AG04449 (cell line): Measurements from ENCODE around the gene FGF23.

Experiments used
- CTCF ChIA-PET: fragments of 350-600 bp; formaldehyde crosslinking; extraction: SDS; loops from one replicate; lab custom pipeline; 2021; ENCODE audit warnings: antibody characterized with exemption; lab: Yijun Ruan, JAX
- POLR2A ChIA-PET: fragments of 400-600, 350-600 bp; formaldehyde crosslinking; extraction: SDS; loops from one replicate; lab custom pipeline; 2020; ENCODE audit warnings: antibody characterized with exemption, inconsistent platforms; lab: Yijun Ruan, JAX
- DNase-seq: peaks from one replicate; pipeline ENCODE4 v3.0.0-alpha.2; 2010; ENCODE audit warnings: low read depth, low spot score
- H3K4me3 ChIP-seq: 2 replicates; pipeline ENCODE4 v1.5.1; 2011; ENCODE audit warnings: low read depth, mild to moderate bottlenecking, control low read depth, low read length
- TF ChIP-seq, protein P1 (sequence below): IDR thresholded peaks from one replicate; pipeline ENCODE4 v1.5.1; 2011; ENCODE audit warnings: mild to moderate bottlenecking, moderate library complexity, low read length, control low read depth, inconsistent platforms; ENCODE audit not compliant: insufficient read depth; ENCODE audit errors: missing control alignments

Gene FGF23

DNA sequence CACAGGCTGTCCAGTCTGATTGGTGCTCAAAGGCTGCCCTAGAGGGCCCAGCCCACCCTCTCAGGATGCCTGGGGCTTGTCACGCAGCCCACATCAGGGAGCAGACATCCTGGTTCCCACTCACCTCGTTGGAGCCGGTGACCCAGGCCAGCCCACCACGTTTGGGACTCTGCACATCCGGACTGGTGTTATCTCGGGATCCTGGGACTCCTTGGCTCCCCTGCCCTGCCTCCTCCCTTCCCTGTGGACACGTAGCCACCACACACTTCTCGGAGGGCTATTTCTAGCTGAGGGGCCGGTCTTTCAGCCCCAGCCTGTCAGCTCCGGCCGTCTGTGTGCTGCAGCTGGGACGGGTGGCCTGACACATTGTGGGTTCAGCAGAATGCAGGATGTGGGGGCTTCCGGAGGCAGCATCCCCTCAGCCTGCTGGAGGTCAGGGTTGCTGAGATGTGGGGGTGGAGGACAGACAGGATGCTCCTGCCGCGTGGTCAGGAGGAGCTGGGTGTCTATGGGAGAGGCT is 12.8 kb upstream of the FGF23 start:
- POLR2A ChIA-PET = no interaction called here
- TF ChIP-seq, protein P1, sequence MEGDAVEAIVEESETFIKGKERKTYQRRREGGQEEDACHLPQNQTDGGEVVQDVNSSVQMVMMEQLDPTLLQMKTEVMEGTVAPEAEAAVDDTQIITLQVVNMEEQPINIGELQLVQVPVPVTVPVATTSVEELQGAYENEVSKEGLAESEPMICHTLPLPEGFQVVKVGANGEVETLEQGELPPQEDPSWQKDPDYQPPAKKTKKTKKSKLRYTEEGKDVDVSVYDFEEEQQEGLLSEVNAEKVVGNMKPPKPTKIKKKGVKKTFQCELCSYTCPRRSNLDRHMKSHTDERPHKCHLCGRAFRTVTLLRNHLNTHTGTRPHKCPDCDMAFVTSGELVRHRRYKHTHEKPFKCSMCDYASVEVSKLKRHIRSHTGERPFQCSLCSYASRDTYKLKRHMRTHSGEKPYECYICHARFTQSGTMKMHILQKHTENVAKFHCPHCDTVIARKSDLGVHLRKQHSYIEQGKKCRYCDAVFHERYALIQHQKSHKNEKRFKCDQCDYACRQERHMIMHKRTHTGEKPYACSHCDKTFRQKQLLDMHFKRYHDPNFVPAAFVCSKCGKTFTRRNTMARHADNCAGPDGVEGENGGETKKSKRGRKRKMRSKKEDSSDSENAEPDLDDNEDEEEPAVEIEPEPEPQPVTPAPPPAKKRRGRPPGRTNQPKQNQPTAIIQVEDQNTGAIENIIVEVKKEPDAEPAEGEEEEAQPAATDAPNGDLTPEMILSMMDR = no peak
- H3K4me3 ChIP-seq = no peak overlapping the region
- CTCF ChIA-PET = no interaction called here
- no peak for DNase-seq

DNA sequence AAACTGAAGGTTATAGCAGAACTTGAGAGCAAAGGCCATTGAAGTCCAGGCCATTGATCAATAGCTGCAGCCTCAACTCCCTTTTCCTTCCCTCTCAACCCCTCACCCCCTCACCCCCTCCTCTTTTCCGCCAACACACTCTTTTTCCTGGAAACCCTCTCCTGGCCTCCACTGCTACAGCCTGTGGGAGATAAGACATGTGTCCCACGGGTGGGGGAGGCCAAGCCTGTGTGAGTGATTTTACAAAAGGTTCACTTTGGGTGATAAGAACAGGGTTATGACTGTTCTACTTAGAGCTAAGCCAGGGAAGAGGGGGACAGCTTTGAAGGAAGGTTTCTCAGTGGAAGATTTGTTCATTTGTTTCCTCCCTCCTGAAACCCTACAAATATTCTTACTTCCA is 9.2 kb upstream of the FGF23 start:
- no peak overlapping the region for H3K4me3 ChIP-seq
- POLR2A ChIA-PET = no interaction called here
- TF ChIP-seq, protein P1 = no peak
- DNase-seq = no peak
- CTCF ChIA-PET = no interaction called here

DNA sequence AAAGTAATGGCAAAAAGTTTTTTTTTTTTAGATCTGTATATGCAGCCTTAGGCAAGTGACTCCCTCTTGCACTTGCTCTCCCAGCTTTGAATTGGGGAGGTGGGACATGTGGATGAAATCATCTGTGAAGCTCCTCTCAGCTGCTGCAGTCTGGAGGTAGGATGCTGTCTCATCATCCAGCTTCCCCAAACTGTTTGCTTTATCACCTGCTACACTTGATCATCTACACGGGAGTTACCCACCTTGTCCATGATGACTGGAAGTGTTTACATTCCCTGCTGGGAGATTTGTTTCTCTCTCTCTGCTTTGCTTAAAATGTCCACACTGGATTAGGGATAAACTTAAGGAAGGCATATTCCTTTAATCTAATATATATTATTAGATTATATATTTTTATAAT is 8.5 kb upstream of the FGF23 start:
- no peak overlapping the region for H3K4me3 ChIP-seq
- TF ChIP-seq, protein P1 = no peak
- DNase-seq = no peak
- ChIA-PET CTCF (no interaction called here), POLR2A (no interaction called here)

- no peak overlapping the region for H3K4me3 ChIP-seq
- ChIA-PET CTCF (no interaction called here), POLR2A (no interaction called here)
- no peak for DNase-seq
- TF ChIP-seq, protein P1 = no peak
Measured at GRCh38 chr12:4387607-4388006, 8.1 kb upstream of the FGF23 start.

DNA sequence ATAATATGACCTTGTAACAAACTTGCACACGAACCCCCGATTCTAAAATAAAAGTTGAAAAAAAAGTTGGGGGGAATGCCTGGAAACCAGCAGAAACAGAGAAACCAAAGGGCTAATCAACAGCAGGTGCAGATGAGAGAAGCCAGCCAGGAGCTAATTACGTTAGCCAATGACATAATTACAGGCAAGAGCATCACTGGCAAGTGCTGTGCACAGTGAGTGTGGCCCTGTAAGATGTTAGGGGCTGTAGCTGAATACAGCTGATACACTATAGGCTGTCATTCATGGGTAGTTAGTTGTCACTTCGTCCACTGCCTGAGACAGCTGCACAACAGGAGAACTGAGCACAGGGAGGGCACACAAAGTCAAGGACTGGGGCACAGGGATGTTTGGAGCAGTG is 7.3 kb upstream of the FGF23 start:
- H3K4me3 ChIP-seq = no peak overlapping the region
- ChIA-PET CTCF (no interaction called here), POLR2A (no interaction called here)
- TF ChIP-seq, protein P1 = no peak
- DNase-seq = no peak

DNA sequence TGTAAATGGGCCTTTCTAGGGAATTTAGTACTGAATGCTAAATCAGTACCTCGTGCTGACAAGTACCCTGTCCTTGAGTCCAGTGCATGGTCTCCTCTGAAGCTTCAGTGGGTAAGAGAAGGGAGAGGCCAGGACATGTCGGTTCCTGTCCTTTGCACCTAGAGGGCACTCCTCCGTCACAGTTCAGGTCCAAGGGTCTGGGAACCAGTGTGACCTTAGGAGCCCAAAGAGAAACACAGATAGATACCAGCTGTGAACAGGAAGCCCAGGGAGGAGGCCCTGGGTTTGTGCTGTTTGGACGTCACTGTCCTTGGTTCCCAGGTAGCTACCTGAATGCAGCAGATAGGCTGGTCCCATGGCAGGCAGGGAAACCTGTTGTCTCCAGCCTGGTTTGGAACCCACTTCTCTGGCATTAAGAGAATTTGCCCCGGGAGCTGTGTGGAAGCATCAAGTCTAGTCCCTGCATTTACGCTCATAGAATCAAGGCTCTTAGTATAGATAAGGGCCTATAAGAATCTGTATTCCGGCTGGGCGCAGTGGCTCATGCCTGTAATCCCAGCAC is 3.9 kb upstream of the FGF23 start:
- H3K4me3 ChIP-seq = no peak overlapping the region
- ChIA-PET POLR2A (no interaction called here), CTCF (no interaction called here)
- TF ChIP-seq, protein P1 = no peak
- no peak for DNase-seq
